Measurements from ENCODE around the gene TMX1.

The TMX1 gene

GRCh38 chr14:51246032-51246431, 6.0 kb downstream of the TMX1 start:
- Histone ChIP-seq H3K9me3 (ENCODE audit: insufficient read depth, low read depth, low read length) (no peaks in the 10 kb centered on the region), H3K27ac (ENCODE audit: low read length) (no peak overlapping the region), H3K27me3 (ENCODE audit: insufficient read depth, low read length) (no peaks in the 10 kb centered on the region), H3K4me3 (ENCODE audit: low read length) (no peak overlapping the region), H3K36me3 (ENCODE audit: insufficient read depth, low read depth, low read length) (peaks cover 75% of the 10 kb centered on the region), H3K4me1 (ENCODE audit: insufficient read depth, low read length) (peaks cover 34% of the 10 kb centered on the region), H3K9ac (ENCODE audit: low read depth, low read length) (peak overlapping the region; percentile 2; the same call in 1 of the 2 replicates)

- Histone ChIP-seq H3K27ac (ENCODE audit: low read length) (no peak overlapping the region), H3K4me1 (ENCODE audit: insufficient read depth, low read length) (peaks cover 29% of the 10 kb centered on the region), H3K36me3 (ENCODE audit: insufficient read depth, low read depth, low read length) (peaks cover 97% of the 10 kb centered on the region)
Observed at GRCh38 chr14:51248016-51248987, 8.3 kb downstream of the TMX1 start.

GRCh38 chr14:51251486-51251885, 11.4 kb downstream of the TMX1 start:
- Histone ChIP-seq H3K4me3 (ENCODE audit: low read length) (no peak overlapping the region), H3K9me3 (ENCODE audit: insufficient read depth, low read depth, low read length) (no peaks in the 10 kb centered on the region), H3K9ac (ENCODE audit: low read depth, low read length) (no peak overlapping the region), H3K4me1 (ENCODE audit: insufficient read depth, low read length) (peaks cover under 1% of the 10 kb centered on the region; the same call in 1 of the 2 replicates), H3K27ac (ENCODE audit: low read length) (no peak overlapping the region), H3K36me3 (ENCODE audit: insufficient read depth, low read depth, low read length) (peaks cover 100% of the 10 kb centered on the region), H3K27me3 (ENCODE audit: insufficient read depth, low read length) (no peaks in the 10 kb centered on the region)

More at GRCh38 chr14:51248016-51248987, 8.3 kb downstream of the TMX1 start:
- no peaks in the 10 kb centered on the region for H3K9me3 ChIP-seq (ENCODE audit: insufficient read depth, low read depth, low read length)
- no peak overlapping the region for H3K9ac ChIP-seq (ENCODE audit: low read depth, low read length)
- H3K27me3 ChIP-seq (ENCODE audit: insufficient read depth, low read length) = no peaks in the 10 kb centered on the region
- H3K4me3 ChIP-seq (ENCODE audit: low read length) = no peak overlapping the region

- Histone ChIP-seq H3K4me3 (ENCODE audit: low read length) (no peak overlapping the region), H3K9ac (ENCODE audit: low read depth, low read length) (no peak overlapping the region), H3K9me3 (ENCODE audit: insufficient read depth, low read depth, low read length) (no peaks in the 10 kb centered on the region), H3K36me3 (ENCODE audit: insufficient read depth, low read depth, low read length) (peaks cover 96% of the 10 kb centered on the region), H3K4me1 (ENCODE audit: insufficient read depth, low read length) (no peaks in the 10 kb centered on the region), H3K27me3 (ENCODE audit: insufficient read depth, low read length) (no peaks in the 10 kb centered on the region), H3K27ac (ENCODE audit: low read length) (no peak overlapping the region)
Observed at GRCh38 chr14:51253880-51254279, 13.8 kb downstream of the TMX1 start.

- H3K36me3 ChIP-seq (ENCODE audit: insufficient read depth, low read depth, low read length) = peaks cover 63% of the 10 kb centered on the region
Observed at GRCh38 chr14:51258280-51258679, 18.2 kb downstream of the TMX1 start.

GRCh38 chr14:51258788-51259187, 18.7 kb downstream of the TMX1 start:
- no peaks in the 10 kb centered on the region for H3K27me3 ChIP-seq (ENCODE audit: insufficient read depth, low read length)
- H3K36me3 ChIP-seq (ENCODE audit: insufficient read depth, low read depth, low read length) = peaks cover 58% of the 10 kb centered on the region
- H3K4me3 ChIP-seq (ENCODE audit: low read length) = no peak overlapping the region
- H3K4me1 ChIP-seq (ENCODE audit: insufficient read depth, low read length) = no peaks in the 10 kb centered on the region
- H3K9ac ChIP-seq (ENCODE audit: low read depth, low read length) = no peak overlapping the region
- no peaks in the 10 kb centered on the region for H3K9me3 ChIP-seq (ENCODE audit: insufficient read depth, low read depth, low read length)
- no peak overlapping the region for H3K27ac ChIP-seq (ENCODE audit: low read length)

More at GRCh38 chr14:51258280-51258679, 18.2 kb downstream of the TMX1 start:
- Histone ChIP-seq H3K4me3 (ENCODE audit: low read length) (no peak overlapping the region), H3K4me1 (ENCODE audit: insufficient read depth, low read length) (no peaks in the 10 kb centered on the region), H3K9ac (ENCODE audit: low read depth, low read length) (no peak overlapping the region), H3K9me3 (ENCODE audit: insufficient read depth, low read depth, low read length) (no peaks in the 10 kb centered on the region), H3K27ac (ENCODE audit: low read length) (no peak overlapping the region), H3K27me3 (ENCODE audit: insufficient read depth, low read length) (no peaks in the 10 kb centered on the region)

GRCh38 chr14:51260225-51260624, 20.2 kb downstream of the TMX1 start:
- Histone ChIP-seq H3K27me3 (ENCODE audit: insufficient read depth, low read length) (no peaks in the 10 kb centered on the region), H3K4me3 (ENCODE audit: low read length) (no peak overlapping the region), H3K9me3 (ENCODE audit: insufficient read depth, low read depth, low read length) (no peaks in the 10 kb centered on the region), H3K36me3 (ENCODE audit: insufficient read depth, low read depth, low read length) (peaks cover 50% of the 10 kb centered on the region), H3K27ac (ENCODE audit: low read length) (no peak overlapping the region), H3K4me1 (ENCODE audit: insufficient read depth, low read length) (no peaks in the 10 kb centered on the region), H3K9ac (ENCODE audit: low read depth, low read length) (no peak overlapping the region)

GRCh38 chr14:51261151-51261550, 21.1 kb downstream of the TMX1 start:
- Histone ChIP-seq H3K9me3 (ENCODE audit: insufficient read depth, low read depth, low read length) (no peaks in the 10 kb centered on the region), H3K9ac (ENCODE audit: low read depth, low read length) (no peak overlapping the region), H3K27ac (ENCODE audit: low read length) (no peak overlapping the region), H3K4me3 (ENCODE audit: low read length) (no peak overlapping the region), H3K36me3 (ENCODE audit: insufficient read depth, low read depth, low read length) (peaks cover 41% of the 10 kb centered on the region), H3K4me1 (ENCODE audit: insufficient read depth, low read length) (no peaks in the 10 kb centered on the region), H3K27me3 (ENCODE audit: insufficient read depth, low read length) (no peaks in the 10 kb centered on the region)

- no peak overlapping the region for H3K9ac ChIP-seq (ENCODE audit: low read depth, low read length)
- H3K9me3 ChIP-seq (ENCODE audit: insufficient read depth, low read depth, low read length) = no peaks in the 10 kb centered on the region
- H3K36me3 ChIP-seq (ENCODE audit: insufficient read depth, low read depth, low read length) = peaks cover 27% of the 10 kb centered on the region
- H3K4me3 ChIP-seq (ENCODE audit: low read length) = no peak overlapping the region
- H3K4me1 ChIP-seq (ENCODE audit: insufficient read depth, low read length) = no peaks in the 10 kb centered on the region
- no peak overlapping the region for H3K27ac ChIP-seq (ENCODE audit: low read length)
- no peaks in the 10 kb centered on the region for H3K27me3 ChIP-seq (ENCODE audit: insufficient read depth, low read length)
Observed at GRCh38 chr14:51262868-51263267, 22.8 kb downstream of the TMX1 start.

GRCh38 chr14:51269634-51270033, 29.6 kb downstream of the TMX1 start:
- H3K4me1 ChIP-seq (ENCODE audit: insufficient read depth, low read length) = no peaks in the 10 kb centered on the region; the same call in 1 of the 2 replicates
- no peaks in the 10 kb centered on the region for H3K27me3 ChIP-seq (ENCODE audit: insufficient read depth, low read length)
- H3K9me3 ChIP-seq (ENCODE audit: insufficient read depth, low read depth, low read length) = no peaks in the 10 kb centered on the region
- H3K9ac ChIP-seq (ENCODE audit: low read depth, low read length) = no peak overlapping the region
- H3K27ac ChIP-seq (ENCODE audit: low read length) = no peak overlapping the region
- H3K36me3 ChIP-seq (ENCODE audit: insufficient read depth, low read depth, low read length) = peaks cover under 1% of the 10 kb centered on the region; the same call in 1 of the 2 replicates
- H3K4me3 ChIP-seq (ENCODE audit: low read length) = no peak overlapping the region

GRCh38 chr14:51276605-51277004, 36.6 kb downstream of the TMX1 start:
- H3K9me3 ChIP-seq (ENCODE audit: insufficient read depth, low read depth, low read length) = no peaks in the 10 kb centered on the region

More at GRCh38 chr14:51276605-51277004, 36.6 kb downstream of the TMX1 start:
- H3K9ac ChIP-seq (ENCODE audit: low read depth, low read length) = no peak overlapping the region
- H3K36me3 ChIP-seq (ENCODE audit: insufficient read depth, low read depth, low read length) = no peaks in the 10 kb centered on the region
- no peaks in the 10 kb centered on the region for H3K27me3 ChIP-seq (ENCODE audit: insufficient read depth, low read length)
- no peak overlapping the region for H3K27ac ChIP-seq (ENCODE audit: low read length)
- H3K4me3 ChIP-seq (ENCODE audit: low read length) = no peak overlapping the region
- peaks cover 3% of the 10 kb centered on the region; the same call in 1 of the 2 replicates for H3K4me1 ChIP-seq (ENCODE audit: insufficient read depth, low read length)

Measured in iPS-20b (cell line).